Measurements from ENCODE around the gene ARHGEF28.

Gene ARHGEF28

DNA sequence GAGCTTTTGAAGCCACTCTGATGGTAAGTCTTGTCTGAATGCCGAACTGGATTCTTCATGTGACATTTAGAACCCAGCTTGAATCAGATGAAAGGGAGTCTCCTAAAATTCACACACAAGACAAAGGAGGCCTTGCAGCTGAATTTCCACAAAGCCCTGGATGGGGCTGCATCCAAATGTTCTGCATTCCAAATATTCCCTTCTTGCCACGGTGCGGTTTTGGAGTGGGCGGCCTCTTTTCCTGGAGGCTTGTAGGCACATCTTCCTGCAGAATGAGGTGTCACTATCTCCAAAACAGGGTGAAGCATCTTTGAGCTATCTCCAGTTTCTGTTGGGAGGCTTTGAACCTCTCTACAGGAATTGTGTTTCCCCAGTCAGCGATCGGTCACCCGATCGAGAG, 342.7 kb downstream of the ARHGEF28 start:
- no peak for TF ChIP-seq EZH2 (IDR thresholded peaks at IDR 0.05; ENCODE audit: borderline replicate concordance, low read depth, low read length, severe bottlenecking)
- TF ChIP-seq CTCF (IDR thresholded peaks at IDR 0.05; ENCODE audit: borderline replicate concordance, extremely low read depth, low read length, poor library complexity, severe bottlenecking): no peak
- Histone ChIP-seq H3K4me1 (ENCODE audit: insufficient read depth, low read length) (no peaks in the 10 kb centered on the region), H3K36me3 (ENCODE audit: insufficient read depth, low read length) (no peaks in the 10 kb centered on the region), H3K9ac (ENCODE audit: low read depth, low read length) (no peak overlapping the region), H3K27ac (ENCODE audit: low read length) (no peak overlapping the region), H3K79me2 (ENCODE audit: insufficient read depth, low read length) (no peaks in the 10 kb centered on the region), H3K9me3 (ENCODE audit: insufficient read depth, low read length, severe bottlenecking) (no peaks in the 10 kb centered on the region), H4K20me1 (ENCODE audit: insufficient read depth, low read length) (no peaks in the 10 kb centered on the region), H3K4me3 (ENCODE audit: low read depth in 1 of 2, low read length in 2 of 2) (no peak overlapping the region), H3K27me3 (ENCODE audit: insufficient read depth, low read length, poor library complexity) (no peaks in the 10 kb centered on the region), H2AFZ (ENCODE audit: low read depth, low read length) (no peak overlapping the region), H3K4me2 (ENCODE audit: insufficient read depth, low read length) (no peak overlapping the region)
- ATAC-seq (ENCODE audit: insufficient read depth, low read depth): no peak
- no peak for DNase-seq

DNA sequence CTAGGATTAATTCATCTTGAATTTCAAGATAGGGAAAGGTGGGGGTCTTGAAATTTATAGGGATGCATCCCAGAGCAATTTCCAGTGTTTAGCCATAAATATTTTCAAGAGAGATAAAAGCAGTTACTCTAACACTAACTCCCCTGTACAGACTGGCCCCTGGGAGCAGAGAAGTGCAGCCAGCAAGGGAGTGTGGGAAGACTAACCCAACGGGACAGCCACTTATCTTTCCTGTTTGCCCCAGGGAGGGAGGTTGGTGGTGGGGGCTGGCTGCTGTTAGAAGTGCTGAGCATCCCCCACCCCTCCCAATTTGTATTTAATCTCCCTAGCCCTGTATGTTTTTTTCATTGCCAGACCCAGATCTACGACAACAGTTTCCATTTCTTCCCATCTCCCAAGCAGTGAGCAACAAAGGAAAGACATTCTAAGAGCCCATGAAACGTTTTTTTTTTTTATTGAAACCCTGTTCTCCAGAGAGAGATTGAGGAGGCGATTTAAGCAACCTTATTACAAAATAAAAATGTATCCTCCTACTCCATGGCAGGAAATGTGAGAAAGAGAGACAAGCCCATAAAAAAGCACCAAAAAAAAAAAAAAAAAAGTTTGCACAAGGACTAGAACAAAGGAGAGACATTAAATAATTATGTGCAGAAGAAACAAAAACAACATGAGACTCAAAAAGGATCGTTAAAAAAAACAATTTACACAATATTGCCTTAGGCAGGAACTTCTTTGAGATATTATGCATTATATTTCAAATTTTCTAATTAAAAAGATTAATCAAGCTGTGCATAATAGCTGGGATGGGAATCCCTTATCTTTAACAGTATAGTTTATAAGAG, 343.4 kb downstream of the ARHGEF28 start:
- DNase-seq: no peak
- Histone ChIP-seq H3K4me2 (ENCODE audit: insufficient read depth, low read length) (no peak overlapping the region), H3K36me3 (ENCODE audit: insufficient read depth, low read length) (no peaks in the 10 kb centered on the region), H3K27me3 (ENCODE audit: insufficient read depth, low read length, poor library complexity) (no peaks in the 10 kb centered on the region), H4K20me1 (ENCODE audit: insufficient read depth, low read length) (no peaks in the 10 kb centered on the region), H3K9ac (ENCODE audit: low read depth, low read length) (no peak overlapping the region), H2AFZ (ENCODE audit: low read depth, low read length) (no peak overlapping the region), H3K27ac (ENCODE audit: low read length) (no peak overlapping the region), H3K79me2 (ENCODE audit: insufficient read depth, low read length) (no peaks in the 10 kb centered on the region), H3K9me3 (ENCODE audit: insufficient read depth, low read length, severe bottlenecking) (no peaks in the 10 kb centered on the region), H3K4me1 (ENCODE audit: insufficient read depth, low read length) (no peaks in the 10 kb centered on the region), H3K4me3 (ENCODE audit: low read depth in 1 of 2, low read length in 2 of 2) (no peak overlapping the region)
- ATAC-seq (ENCODE audit: insufficient read depth, low read depth): no peak
- TF ChIP-seq EZH2 (IDR thresholded peaks at IDR 0.05; ENCODE audit: borderline replicate concordance, low read depth, low read length, severe bottlenecking): no peak
- TF ChIP-seq CTCF (IDR thresholded peaks at IDR 0.05; ENCODE audit: borderline replicate concordance, extremely low read depth, low read length, poor library complexity, severe bottlenecking): no peak

GRCh38 chr5:73971326-73971725, 345.3 kb downstream of the ARHGEF28 start:
- no peak for TF ChIP-seq EZH2 (IDR thresholded peaks at IDR 0.05; ENCODE audit: borderline replicate concordance, low read depth, low read length, severe bottlenecking)
- no peak for TF ChIP-seq CTCF (IDR thresholded peaks at IDR 0.05; ENCODE audit: borderline replicate concordance, extremely low read depth, low read length, poor library complexity, severe bottlenecking)

More at GRCh38 chr5:73971326-73971725, 345.3 kb downstream of the ARHGEF28 start:
- Histone ChIP-seq H3K4me3 (ENCODE audit: low read depth in 1 of 2, low read length in 2 of 2) (no peak overlapping the region), H3K9me3 (ENCODE audit: insufficient read depth, low read length, severe bottlenecking) (no peaks in the 10 kb centered on the region), H3K4me1 (ENCODE audit: insufficient read depth, low read length) (no peaks in the 10 kb centered on the region), H3K79me2 (ENCODE audit: insufficient read depth, low read length) (no peaks in the 10 kb centered on the region), H2AFZ (ENCODE audit: low read depth, low read length) (no peak overlapping the region), H3K9ac (ENCODE audit: low read depth, low read length) (no peak overlapping the region), H3K27ac (ENCODE audit: low read length) (no peak overlapping the region), H3K4me2 (ENCODE audit: insufficient read depth, low read length) (no peak overlapping the region), H4K20me1 (ENCODE audit: insufficient read depth, low read length) (no peaks in the 10 kb centered on the region), H3K36me3 (ENCODE audit: insufficient read depth, low read length) (no peaks in the 10 kb centered on the region), H3K27me3 (ENCODE audit: insufficient read depth, low read length, poor library complexity) (no peaks in the 10 kb centered on the region)
- no peak for ATAC-seq (ENCODE audit: insufficient read depth, low read depth)
- DNase-seq: no peak

Data from DND-41 (cell line).